GM19043 (cell line): ENCODE results near the gene ZNF496.

Experiments used
- ATAC-seq: cut with Tn5 transposase; IDR thresholded peaks from one replicate; pipeline ENCODE4 v1.9.1; 2021; ENCODE audit warnings: low read depth; ENCODE audit not compliant: unreplicated experiment

The ZNF496 gene

DNA sequence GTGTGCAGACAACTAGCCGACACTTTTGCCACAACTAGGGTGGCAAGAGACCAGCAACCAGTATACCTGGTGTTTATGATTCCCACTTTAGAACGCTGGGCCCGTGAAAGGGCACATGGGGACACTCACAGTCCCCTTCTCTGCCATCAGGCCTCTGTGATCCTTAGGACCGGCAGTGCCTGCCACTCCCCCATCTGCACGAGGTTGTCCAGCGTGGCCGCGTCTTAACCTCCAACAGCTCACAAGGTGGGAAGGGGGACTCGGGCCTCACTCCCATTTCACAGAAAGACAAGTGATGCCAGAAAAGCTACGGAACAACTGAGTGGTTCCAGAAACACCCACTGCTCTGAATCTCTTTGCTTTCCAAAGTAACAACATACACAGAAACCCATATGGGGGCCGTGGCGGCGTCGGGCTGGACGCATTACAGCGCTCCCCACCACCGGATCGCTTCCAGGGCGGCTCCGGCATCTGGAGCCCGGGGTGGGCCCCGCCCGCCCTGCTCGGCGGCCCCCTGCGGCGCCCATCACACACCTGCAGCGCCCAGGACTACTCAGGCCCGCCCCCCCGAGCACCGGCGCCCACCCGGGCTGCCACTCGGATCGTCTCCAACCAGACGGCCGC is 1.0 kb downstream of the ZNF496 start:
- ATAC-seq: peak; percentile 22

DNA sequence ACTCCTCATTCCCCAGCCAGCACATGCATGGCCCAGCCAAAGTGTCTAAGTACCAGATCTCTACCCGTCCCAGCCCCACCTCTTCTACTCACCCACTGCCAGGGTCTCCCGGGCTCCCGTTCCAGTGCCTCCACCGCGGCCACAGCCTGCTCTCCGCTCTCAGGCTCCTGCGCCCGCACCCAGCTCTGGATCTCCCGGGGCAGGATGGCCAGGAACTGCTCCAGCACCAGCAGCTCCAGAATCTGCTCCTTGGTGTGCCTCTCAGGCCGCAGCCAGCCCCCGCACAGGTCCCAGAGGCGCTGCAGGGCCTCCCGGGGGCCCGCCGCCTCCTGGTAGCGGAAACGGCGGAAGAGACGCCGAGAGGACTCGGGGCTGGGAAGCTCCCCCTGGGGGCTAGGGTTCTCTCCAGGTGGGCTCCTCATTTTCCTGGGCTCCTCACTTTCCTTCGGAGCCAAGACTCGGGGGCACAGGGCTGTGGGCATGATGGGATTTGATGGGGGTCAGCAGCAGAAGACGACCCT is 2.5 kb downstream of the ZNF496 start:
- ATAC-seq: no peak

DNA sequence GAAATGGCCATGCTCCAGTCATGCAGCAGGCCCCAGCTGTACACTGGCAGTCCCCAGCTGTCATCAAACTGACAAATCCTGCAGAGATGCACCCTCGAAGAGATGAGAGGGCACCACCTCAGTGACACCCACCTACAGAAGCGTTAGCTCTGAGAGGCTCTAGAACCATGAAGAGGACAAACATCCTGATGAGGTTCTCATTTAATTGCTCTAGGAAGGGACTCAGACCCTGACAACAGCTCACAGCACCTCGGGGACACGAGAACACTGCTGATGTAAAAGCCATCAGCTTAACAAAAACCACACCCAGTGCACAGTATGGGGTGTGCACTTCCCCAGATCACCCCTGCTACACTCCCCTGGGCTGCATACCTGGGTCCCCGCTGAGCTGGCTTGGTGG is 3.4 kb downstream of the ZNF496 start:
- no peak for ATAC-seq

DNA sequence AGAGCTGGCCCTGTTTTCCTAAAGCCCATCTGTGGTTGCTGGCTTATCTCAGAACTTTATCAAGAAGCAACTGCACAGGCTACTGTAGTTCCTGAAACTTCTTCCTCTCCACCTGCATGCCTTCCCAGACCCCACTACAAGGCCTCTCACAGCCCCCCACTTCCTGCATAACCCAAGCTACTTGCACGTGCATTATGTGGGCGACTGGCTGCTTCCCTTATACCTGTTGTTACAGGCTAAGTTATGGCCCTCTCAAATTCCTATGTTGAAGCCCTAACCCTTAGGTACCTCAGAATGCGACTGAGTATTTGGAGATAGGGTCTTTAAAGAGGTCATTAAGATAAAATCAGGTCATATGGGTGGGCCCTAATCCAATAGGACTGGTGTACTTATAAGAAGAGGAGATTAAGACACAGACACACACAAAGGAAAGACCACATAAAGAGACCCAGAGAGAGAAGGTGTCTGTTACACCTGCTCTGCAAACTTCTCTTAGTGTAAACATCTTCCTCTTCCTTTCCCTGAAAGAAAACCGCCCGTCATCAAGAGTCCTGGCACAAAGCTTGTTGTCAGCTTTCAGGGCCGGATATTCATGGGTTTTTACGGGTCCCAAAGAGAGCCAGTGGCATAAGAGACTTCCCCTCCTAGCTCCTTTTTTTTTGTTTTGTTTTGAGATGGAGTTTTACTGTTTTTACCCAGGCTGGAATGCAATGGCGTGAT is 5.1 kb downstream of the ZNF496 start:
- no peak for ATAC-seq

DNA sequence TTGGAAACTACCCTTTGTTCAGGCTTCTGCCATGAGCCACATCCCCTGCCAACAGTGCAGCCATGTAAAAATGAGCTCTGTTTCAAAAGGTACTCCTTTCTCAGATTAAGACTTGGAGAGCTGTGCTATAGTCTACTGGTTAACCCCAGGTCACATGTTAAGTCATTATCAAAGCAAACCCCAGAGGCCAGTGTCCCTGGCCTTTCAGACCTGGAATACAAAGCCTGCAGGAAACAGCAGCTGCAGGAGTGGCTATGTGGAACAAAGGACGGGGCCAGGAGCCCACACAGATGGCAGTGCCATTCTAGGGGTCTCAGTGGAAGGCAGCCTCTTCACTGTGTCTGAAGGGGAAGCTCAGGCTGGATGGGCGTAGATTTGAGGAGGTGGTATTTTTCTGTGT is 6.7 kb downstream of the ZNF496 start:
- ATAC-seq: no peak

DNA sequence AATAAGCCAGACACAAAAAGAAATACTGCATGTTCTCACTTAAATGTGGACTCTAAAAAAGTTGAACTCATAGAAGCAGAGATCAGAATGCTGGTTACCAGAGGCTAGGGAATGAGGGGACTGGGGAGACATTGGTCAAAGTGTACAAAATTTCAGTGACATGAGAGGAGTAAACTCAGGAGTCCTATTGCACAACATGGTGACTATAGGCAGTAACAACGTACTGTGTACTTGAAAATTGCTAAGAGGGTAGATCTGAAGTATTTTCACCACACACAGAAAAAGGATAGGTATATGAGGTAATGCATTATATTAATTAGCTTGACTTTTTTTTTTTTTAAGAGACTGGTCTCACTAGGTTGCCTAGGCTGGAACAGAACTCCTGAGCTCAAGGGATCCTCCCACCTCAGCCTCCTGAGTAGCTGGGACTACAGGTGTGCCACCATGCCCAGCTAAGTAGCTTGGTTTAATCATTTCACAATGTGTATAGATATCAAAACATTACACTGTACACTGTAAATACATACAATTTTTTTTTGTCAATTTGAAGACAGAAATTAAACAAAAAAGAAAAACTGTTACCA is 7.4 kb downstream of the ZNF496 start:
- no peak for ATAC-seq

DNA sequence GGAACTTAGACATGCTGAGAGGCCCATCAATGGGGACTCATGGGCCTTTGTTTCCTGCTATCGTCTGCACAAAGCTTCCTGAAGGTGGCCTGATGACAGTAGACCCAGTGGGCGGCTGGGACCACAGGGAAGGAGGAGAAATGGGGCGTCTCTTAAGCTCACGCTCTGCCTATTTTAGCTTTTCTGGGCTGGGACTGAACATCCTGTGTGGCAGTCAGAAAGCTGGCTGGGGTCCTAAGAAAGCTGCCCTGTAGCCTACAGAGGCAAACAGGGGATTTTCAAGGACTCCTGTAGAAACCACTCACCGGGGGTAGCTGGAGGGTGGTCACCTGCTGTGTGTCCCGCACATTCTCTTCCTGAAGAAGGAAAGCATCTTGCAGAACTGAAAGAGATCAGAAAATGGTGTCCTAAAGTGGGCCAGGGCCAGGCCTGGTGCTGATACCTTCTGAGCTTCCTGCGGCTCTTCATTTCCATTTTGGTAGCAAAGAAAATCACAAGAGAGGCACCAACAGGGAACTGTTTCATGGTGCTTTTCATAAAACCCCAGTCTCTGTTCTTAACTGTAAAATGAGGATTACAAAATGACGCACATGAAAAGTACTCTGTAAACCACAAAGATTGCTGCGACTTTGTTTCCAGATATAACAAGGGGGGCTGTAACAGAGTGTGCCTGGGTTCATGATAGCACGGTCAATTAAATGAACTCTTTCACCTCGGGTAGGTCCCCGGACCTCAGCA is 8.6 kb downstream of the ZNF496 start:
- no peak for ATAC-seq

DNA sequence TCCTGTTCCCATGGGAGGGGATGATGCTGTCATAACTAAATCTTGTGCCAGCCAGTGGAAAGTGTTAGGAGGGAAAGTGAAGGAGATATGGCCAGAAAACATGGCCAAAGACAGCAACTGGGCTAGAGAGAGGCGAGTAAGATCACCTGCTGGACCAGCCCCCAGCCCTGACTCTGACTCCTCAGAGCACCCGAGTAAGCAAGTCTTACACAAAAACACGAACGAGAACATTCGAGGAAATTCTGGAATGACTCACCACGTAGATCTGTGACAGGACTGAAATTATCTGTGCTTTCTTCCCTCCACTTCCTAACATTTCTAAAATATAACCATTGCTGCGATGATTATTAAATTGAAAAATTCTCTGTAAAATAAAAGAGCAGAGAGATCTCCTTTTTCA is 9.2 kb downstream of the ZNF496 start:
- no peak for ATAC-seq

DNA sequence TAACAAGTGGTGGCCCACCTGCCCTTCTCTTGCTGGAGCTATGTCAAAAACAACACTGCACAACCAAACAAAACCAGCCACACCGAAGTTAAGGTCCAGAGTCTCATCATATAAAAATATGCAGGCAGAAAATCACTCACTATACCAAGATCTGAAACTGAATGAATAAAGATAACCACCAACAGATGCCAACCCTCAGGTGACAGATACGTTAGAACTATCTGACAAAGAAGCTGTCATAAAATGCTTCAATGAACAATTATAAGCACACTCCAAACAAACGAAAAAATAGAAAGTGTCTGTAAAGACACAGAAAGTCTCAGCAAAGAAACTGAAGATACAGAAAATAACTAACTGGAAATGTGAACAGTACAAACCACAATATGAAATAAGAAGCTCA is 14.0 kb downstream of the ZNF496 start:
- no peak for ATAC-seq

DNA sequence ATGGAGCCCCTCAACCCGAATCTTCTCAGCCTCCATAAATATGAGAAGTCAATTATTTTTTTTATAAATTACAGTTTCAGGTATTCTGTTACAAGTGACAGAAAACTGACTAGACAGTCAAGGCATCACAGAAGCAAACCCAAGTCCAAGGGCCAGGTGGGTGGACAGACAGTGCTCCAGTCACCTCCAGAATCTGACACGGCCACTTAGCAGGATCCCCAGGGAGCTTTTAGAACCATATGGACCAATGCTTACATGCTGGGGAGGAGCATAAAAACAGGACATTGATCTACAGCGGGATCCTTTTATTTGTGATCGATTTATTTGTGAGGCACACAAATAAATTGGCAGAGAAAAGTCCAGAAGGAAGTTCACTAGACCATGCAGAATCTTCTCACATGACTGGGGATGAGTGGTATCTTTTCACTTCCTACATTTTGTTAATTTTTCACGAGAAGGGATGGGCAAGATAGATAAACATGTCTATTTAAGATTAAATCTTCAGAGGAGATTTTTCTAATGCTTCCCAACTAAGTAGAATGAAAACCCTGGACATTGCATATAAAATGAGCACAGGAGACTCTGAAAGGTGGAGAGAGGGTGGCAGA is 15.0 kb downstream of the ZNF496 start:
- ATAC-seq: no peak

DNA sequence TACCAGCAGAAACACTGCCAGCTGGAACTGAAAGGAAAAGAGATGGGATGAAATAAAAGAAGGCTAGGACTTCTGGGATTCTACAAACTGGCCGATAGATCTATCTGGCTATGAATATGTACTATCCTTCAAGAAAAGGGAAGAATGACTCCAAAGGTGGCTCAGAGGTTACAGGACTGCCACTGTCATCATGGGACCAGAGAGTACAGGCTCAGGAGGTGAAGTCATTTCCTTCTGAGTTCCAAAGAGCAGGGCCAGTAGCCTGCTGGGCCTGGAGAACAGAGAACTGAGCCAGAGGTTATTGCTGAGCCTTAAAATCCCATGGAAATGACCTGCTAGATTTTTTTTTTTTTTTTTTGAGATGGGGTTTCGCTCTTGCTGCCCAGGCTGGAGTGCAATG is 27.6 kb downstream of the ZNF496 start:
- no peak for ATAC-seq

DNA sequence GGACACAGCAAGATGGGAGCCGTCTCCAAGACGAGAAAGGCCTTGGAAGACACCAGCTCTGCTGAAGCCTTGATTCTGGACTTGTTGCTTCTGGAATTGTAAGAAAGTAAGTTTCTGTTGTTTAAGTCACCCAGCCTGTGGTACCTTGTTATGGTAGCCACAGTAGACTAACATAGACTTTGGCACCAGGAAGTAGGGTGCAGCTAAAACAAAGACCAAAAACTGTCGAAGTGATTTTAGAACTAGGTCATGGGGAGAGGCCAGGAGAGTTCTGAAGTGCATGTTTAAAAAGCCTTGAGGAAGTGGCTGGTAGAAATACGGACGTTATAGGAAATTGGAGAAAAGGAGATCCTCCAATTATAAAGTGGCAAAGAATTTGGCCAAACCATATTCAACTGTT is 28.5 kb downstream of the ZNF496 start:
- ATAC-seq: no peak

DNA sequence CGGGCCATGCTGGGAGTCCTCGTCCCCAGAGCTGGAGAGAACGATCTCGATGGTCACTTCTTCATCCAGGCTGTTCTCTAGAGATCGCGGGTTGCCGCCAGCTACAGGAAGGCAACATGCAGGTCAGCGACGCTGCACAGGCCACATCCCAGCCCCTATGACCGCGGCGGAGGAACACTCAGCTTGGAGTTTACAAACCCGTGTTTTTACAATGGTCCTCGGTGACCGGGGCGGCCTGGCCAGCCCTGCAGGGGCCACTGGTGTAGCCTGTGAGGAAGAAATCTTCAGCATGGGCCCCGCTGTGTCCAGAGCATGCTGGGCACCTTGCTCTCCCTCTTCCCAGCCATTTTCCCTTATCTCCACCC is 30.5 kb downstream of the ZNF496 start:
- no peak for ATAC-seq

DNA sequence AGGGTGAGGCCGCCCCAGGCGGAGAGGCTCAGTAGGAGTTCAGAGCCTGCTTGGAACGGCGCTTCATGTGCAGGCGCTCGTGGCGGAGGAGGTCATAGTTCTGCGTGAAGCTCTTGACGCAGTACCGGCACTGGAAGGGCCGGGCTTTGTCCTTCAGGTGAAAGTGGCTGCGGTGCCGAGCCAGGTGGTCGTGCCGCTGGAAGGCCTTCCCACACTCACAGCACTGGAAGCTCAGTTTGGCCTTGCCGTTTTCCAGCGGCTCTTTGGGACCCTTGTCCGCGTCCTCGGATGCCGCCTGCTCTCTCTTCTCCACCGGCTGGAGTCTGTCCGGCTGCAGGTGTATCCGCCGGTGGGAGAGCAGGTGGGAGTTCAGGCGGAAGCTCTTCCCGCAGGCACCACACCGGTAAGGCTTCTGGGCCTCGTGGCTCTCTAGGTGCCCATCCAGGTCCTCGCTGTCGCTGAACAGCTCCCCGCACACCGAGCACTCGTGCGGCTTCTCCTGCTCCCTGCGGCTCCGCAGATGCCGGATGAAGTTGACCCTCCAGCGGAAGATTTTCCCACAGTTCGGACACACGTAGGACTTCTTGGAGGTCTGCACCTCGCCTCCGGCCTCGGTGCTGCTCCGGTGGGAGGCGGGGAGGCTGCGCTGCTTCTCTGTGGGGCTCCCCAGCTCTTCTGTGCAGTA is 31.0 kb downstream of the ZNF496 start:
- no peak for ATAC-seq

DNA sequence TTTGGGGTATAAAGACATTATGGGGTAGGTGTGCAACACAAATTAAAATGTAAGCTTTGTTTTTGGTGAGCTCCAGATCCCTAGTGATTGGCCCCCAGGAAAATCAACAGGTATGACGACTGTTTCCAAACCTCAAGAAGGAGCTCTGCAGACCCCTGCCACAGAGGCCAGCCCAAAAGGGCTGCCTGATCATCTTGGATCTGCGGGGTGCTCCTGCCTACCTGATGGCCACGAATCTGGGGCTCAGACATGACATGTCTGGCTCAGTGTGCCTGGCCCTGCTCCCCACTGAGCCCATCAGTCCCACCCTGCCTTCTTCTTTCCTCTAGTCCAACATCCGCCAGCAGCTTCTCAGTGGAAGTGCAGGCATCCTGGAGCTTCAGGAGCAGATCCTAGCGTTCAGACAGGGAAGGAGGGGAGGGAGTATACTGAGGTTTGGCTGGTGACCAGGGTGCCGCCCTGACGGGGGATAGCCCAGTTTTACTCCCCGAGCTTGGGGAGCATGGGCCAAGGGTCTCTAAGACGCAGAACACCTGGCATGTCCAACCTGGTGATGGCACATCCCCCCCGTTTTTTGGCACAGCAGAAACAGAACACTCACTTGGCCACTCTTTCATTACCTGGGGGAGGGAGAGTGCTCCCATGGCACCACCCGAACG is 31.8 kb downstream of the ZNF496 start:
- ATAC-seq: no peak

DNA sequence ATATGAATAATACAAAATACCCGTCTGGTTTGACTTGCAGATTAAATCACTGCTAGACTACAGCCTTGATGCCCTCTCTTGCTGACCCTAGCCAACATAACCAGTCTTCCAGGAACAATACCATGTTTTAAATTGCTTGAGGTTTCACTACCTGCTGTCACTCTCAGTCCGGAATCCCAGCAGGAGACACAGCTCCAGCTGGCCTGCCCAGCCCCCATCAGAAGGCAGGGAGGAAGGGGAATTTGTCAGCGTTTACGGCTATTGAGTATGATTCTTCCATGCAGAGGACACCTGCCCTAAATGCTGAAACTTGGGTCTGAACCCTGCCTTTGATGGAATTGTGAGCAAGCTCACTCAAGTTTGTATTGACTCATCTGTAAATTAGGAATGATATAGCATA is 33.0 kb downstream of the ZNF496 start:
- ATAC-seq: no peak

DNA sequence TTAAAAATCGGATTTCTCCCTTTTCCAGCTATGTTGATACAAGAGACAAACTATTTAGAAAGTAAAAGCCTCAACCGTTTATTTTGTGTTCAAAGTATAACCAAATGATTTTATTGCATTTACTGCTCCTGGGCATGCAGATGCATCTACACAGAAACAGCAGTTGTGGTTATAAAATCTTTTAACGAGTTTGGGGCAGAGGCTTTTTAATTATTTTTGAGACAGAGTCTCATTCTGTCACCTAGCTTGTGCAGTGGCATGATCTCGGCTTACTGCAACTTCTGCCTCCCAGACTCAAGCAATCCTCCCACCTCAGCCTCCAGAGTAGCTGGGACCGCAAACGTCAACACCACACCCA is 33.6 kb downstream of the ZNF496 start:
- no peak for ATAC-seq

DNA sequence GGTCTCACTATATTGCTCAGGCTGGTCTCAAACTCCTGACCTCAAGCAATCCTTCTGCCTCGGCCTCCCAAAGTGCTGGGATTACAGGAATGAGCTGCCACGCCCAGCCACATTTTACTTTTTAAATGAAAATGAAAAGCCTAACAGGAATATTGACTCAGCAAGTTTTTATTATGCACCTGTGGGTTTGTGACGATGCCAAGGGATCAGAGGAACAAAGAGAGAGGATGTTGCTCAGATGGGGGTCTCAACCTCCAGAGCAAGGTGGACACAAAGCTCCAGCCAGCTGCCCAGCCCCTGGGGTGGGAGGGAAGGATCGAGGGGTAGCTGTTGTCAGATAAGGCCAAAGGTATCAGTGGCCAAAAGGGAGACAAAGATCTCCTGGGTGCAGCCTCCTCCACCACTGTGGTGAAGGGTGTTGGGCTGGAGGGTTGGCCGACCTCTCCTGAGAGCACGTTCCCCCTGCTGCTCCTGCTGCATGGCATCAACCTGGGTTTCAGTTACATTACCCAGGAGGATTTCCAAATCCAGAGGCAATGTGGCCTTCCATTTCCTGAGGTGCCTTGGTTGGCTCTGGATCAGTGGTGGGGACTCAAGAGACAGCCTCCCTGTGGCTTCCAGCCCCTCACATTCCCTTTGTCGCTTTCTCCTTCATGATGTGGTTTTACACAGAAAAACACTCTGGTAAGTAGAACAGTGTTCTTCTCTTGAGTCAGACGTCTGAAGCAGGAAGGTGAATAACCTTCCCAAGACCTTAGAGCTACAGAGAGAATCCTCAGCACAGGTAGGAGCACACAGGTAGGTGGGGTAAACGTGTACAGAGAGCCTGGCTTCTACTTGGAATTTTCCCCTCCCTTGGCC is 34.2 kb downstream of the ZNF496 start:
- ATAC-seq: no peak

DNA sequence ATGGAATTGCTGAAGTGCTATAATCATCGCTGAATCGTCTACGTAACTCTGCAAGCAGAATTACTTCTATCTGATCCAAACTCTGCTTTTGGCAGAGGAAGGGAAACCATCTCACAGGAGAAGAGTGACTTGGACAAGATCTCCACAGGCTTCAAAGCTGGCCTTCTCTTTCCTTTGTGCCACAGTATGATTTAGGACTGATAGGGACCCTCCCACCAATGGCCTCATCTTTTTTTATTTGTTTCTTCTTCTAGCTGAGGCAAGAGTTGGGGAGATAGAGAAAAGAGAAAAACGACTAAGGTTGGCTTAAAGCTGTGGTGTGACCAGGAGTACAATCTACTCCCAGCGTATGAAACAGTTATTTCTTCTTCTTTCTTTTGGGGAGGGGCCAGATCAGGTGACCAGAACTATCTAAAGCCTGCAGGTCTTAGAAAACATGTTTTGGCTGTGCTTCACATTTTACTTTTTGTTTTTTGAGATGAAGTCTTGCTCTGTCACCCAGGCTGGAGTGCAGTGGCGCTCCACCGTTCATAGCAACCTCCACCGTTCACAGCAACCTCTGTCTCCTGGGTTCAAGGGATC is 35.0 kb downstream of the ZNF496 start:
- ATAC-seq: no peak
